GM12878 (cell line): ENCODE measurements around the gene DGAT2.

Experiments used
- EZH2 ChIP-seq: IDR thresholded peaks from 2 replicates; pipeline ENCODE4 v1.6.1; 2012; ENCODE audit warnings: low read depth, mild to moderate bottlenecking, control low read depth, inconsistent platforms, low read length, borderline replicate concordance; ENCODE audit not compliant: control insufficient read depth
- HDAC6 ChIP-seq: fragments of 200-600 bp; sonication (generic); IDR thresholded peaks from one replicate; pipeline ENCODE4 v1.8.0; 2017; ENCODE audit warnings: antibody characterized with exemption; ENCODE audit not compliant: unreplicated experiment
- KAT2A ChIP-seq: conservative IDR thresholded peaks from 2 replicates; pipeline ENCODE4 v1.6.1; 2011; ENCODE audit warnings: low read depth, low read length; ENCODE audit not compliant: control insufficient read depth
- MYC ChIP-seq: IDR thresholded peaks from 2 replicates; pipeline ENCODE4 v1.6.1; 2011; ENCODE audit warnings: mild to moderate bottlenecking, low read length, moderate library complexity, inconsistent platforms; ENCODE audit not compliant: insufficient read depth, insufficient replicate concordance, insufficient read length, severe bottlenecking
- POLR2A ChIP-seq: IDR thresholded peaks from 2 replicates; pipeline ENCODE4 v1.6.1; 2011; ENCODE audit warnings: low read depth, mild to moderate bottlenecking, low read length
- RELA ChIP-seq: fragments of 450-650 bp; IDR thresholded peaks from 2 replicates; pipeline ENCODE4 v1.8.0; 2014; ENCODE audit warnings: borderline replicate concordance; ENCODE audit not compliant: partially characterized antibody
- SMC3 ChIP-seq: IDR thresholded peaks from 2 replicates; pipeline ENCODE4 v1.6.1; 2011; ENCODE audit warnings: low read length, improper control_type of control experiment, borderline replicate concordance
- STAT3 ChIP-seq: IDR thresholded peaks from 2 replicates; pipeline ENCODE4 v1.6.1; 2011; ENCODE audit warnings: low read depth, low read length, improper control_type of control experiment
- TARDBP ChIP-seq: IDR thresholded peaks from 2 replicates; pipeline ENCODE4 v1.6.1; 2016; ENCODE audit warnings: borderline replicate concordance
- TF ChIP-seq, protein P1 (sequence below), 3 experiments: IDR thresholded peaks in 2 of 3; conservative IDR thresholded peaks in 1 of 3; 2 replicates each; pipeline ENCODE4 v1.5.1; 2011; ENCODE audit warnings: low read depth in 3 of 3, low read length in 3 of 3, mild to moderate bottlenecking in 3 of 3, control low read depth in 2 of 3, moderate library complexity in 2 of 3, inconsistent platforms in 1 of 3, mixed read lengths in 1 of 3; ENCODE audit not compliant: control insufficient read depth in 2 of 3, insufficient read depth in 1 of 3; ENCODE audit errors: extremely low read depth in 1 of 3
- TF ChIP-seq, protein P2 (sequence below): IDR thresholded peaks from 2 replicates; pipeline ENCODE4 v1.6.1; 2011; ENCODE audit warnings: low read depth, mild to moderate bottlenecking, low read length, moderate library complexity, borderline replicate concordance; ENCODE audit errors: extremely low read depth
- TF ChIP-seq, protein P3 (sequence below): fragments of 450-650 bp; IDR thresholded peaks from 2 replicates; pipeline ENCODE4 v1.6.1; 2017; ENCODE audit warnings: mild to moderate bottlenecking
- TF ChIP-seq, protein P4 (sequence below): IDR thresholded peaks from 2 replicates; pipeline ENCODE4 v1.6.1; 2011; ENCODE audit warnings: low read depth, low read length, improper control_type of control experiment, borderline replicate concordance
- TF ChIP-seq, protein P5 (sequence below): fragments of 450-650 bp; formaldehyde crosslinking; IDR thresholded peaks from 2 replicates; pipeline ENCODE4 v1.4.0; 2020; ENCODE audit warnings: mild to moderate bottlenecking, moderate library complexity

DNA sequence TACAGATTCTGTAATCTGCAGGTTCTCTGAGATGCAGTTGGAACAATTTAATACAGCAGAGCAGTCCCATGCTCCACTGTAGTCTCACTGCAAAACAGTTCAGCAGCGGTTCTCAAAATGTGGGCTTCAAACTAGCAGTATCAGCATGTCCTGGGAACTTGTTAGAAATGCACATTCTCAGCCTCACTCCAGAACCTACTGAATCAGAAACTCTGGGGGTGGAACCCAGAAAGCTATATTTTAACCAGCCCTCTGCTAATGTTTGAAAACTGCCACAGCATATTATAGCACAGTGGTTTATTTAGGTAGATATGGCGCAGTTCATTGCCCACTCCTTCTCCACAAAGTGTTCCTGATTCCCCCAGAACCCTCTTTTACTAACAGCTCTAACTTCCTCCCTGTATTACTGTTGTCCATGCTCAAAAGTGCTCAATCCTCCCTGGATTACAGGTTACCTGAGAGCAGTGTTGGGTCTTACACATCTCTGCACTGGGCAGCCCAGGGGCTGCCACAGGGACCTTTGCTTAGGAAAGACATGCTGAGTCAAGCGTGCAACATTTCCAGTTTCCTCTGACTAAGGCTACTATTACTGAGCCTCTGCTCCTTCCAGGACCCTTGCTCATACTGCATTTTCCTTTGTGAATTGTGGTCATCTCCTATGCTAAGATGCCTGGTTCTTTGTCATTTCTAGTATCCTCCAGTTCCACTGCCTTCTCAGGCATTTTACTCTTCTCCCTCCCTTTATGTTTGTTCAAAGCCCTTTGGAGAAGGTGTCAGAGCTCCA is 7.7 kb upstream of the DGAT2 start:
- TF ChIP-seq, protein P1, sequence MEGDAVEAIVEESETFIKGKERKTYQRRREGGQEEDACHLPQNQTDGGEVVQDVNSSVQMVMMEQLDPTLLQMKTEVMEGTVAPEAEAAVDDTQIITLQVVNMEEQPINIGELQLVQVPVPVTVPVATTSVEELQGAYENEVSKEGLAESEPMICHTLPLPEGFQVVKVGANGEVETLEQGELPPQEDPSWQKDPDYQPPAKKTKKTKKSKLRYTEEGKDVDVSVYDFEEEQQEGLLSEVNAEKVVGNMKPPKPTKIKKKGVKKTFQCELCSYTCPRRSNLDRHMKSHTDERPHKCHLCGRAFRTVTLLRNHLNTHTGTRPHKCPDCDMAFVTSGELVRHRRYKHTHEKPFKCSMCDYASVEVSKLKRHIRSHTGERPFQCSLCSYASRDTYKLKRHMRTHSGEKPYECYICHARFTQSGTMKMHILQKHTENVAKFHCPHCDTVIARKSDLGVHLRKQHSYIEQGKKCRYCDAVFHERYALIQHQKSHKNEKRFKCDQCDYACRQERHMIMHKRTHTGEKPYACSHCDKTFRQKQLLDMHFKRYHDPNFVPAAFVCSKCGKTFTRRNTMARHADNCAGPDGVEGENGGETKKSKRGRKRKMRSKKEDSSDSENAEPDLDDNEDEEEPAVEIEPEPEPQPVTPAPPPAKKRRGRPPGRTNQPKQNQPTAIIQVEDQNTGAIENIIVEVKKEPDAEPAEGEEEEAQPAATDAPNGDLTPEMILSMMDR (IDR thresholded peaks at IDR 0.05 in 2 of 3, conservative IDR thresholded peaks at IDR 0.05 in 1 of 3; ENCODE audit: control insufficient read depth in 2 of 3, extremely low read depth in 1 of 3, insufficient read depth in 1 of 3, low read depth in 3 of 3, low read length in 3 of 3) = no peak
- TF ChIP-seq TARDBP = no peak
- no peak for TF ChIP-seq EZH2
- no peak for TF ChIP-seq SMC3
- no peak for TF ChIP-seq POLR2A
- TF ChIP-seq RELA = no peak
- TF ChIP-seq, protein P2, sequence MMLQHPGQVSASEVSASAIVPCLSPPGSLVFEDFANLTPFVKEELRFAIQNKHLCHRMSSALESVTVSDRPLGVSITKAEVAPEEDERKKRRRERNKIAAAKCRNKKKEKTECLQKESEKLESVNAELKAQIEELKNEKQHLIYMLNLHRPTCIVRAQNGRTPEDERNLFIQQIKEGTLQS = no peak
- no peak for TF ChIP-seq KAT2A
- TF ChIP-seq, protein P3, sequence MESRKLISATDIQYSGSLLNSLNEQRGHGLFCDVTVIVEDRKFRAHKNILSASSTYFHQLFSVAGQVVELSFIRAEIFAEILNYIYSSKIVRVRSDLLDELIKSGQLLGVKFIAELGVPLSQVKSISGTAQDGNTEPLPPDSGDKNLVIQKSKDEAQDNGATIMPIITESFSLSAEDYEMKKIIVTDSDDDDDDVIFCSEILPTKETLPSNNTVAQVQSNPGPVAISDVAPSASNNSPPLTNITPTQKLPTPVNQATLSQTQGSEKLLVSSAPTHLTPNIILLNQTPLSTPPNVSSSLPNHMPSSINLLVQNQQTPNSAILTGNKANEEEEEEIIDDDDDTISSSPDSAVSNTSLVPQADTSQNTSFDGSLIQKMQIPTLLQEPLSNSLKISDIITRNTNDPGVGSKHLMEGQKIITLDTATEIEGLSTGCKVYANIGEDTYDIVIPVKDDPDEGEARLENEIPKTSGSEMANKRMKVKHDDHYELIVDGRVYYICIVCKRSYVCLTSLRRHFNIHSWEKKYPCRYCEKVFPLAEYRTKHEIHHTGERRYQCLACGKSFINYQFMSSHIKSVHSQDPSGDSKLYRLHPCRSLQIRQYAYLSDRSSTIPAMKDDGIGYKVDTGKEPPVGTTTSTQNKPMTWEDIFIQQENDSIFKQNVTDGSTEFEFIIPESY = no peak
- TF ChIP-seq STAT3 = no peak
- no peak for TF ChIP-seq HDAC6
- TF ChIP-seq, protein P4, sequence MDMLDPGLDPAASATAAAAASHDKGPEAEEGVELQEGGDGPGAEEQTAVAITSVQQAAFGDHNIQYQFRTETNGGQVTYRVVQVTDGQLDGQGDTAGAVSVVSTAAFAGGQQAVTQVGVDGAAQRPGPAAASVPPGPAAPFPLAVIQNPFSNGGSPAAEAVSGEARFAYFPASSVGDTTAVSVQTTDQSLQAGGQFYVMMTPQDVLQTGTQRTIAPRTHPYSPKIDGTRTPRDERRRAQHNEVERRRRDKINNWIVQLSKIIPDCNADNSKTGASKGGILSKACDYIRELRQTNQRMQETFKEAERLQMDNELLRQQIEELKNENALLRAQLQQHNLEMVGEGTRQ = no peak
- TF ChIP-seq MYC = no peak
- TF ChIP-seq, protein P5, sequence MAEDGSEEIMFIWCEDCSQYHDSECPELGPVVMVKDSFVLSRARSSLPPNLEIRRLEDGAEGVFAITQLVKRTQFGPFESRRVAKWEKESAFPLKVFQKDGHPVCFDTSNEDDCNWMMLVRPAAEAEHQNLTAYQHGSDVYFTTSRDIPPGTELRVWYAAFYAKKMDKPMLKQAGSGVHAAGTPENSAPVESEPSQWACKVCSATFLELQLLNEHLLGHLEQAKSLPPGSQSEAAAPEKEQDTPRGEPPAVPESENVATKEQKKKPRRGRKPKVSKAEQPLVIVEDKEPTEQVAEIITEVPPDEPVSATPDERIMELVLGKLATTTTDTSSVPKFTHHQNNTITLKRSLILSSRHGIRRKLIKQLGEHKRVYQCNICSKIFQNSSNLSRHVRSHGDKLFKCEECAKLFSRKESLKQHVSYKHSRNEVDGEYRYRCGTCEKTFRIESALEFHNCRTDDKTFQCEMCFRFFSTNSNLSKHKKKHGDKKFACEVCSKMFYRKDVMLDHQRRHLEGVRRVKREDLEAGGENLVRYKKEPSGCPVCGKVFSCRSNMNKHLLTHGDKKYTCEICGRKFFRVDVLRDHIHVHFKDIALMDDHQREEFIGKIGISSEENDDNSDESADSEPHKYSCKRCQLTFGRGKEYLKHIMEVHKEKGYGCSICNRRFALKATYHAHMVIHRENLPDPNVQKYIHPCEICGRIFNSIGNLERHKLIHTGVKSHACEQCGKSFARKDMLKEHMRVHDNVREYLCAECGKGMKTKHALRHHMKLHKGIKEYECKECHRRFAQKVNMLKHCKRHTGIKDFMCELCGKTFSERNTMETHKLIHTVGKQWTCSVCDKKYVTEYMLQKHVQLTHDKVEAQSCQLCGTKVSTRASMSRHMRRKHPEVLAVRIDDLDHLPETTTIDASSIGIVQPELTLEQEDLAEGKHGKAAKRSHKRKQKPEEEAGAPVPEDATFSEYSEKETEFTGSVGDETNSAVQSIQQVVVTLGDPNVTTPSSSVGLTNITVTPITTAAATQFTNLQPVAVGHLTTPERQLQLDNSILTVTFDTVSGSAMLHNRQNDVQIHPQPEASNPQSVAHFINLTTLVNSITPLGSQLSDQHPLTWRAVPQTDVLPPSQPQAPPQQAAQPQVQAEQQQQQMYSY (CRISPR knock-in tag) = no peak
